ENCODE data around the gene C2orf42.
"Not testable (repeated sequence)": the region's sequence is repeated elsewhere in the genome, so short reads cannot be mapped to it uniquely, and the experiment has no call there.

The C2orf42 gene

GRCh38 chr2:70132244-70133126, 58.3 kb downstream of the C2orf42 start:
- peak overlapping the region; percentile 16 for H3K4me3 ChIP-seq (ENCODE audit: low read depth, low read length)
- no peak for TF ChIP-seq CTCF (IDR thresholded peaks at IDR 0.05; ENCODE audit: low read depth, low read length)
- peak; percentile 82 for DNase-seq (ENCODE audit: low read depth, low spot score)
- in situ Hi-C loops (cut with HindIII; ENCODE audit: low sequenced_read_pairs), result no loop called here

GRCh38 chr2:70131344-70132143, 59.3 kb downstream of the C2orf42 start:
- in situ Hi-C loops (cut with HindIII; ENCODE audit: low sequenced_read_pairs); H3K4me3 ChIP-seq (ENCODE audit: low read depth, low read length); DNase-seq (ENCODE audit: low read depth, low spot score): not testable (repeated sequence)

GRCh38 chr2:70128005-70128404, 62.8 kb downstream of the C2orf42 start:
- in situ Hi-C loops (cut with HindIII; ENCODE audit: low sequenced_read_pairs), result no loop called here

GRCh38 chr2:70126413-70126812, 64.4 kb downstream of the C2orf42 start:
- DNase-seq (ENCODE audit: low read depth, low spot score), result no peak
- in situ Hi-C loops (cut with HindIII; ENCODE audit: low sequenced_read_pairs), result no loop called here
- TF ChIP-seq CTCF (IDR thresholded peaks at IDR 0.05; ENCODE audit: low read depth, low read length), result no peak
- H3K4me3 ChIP-seq (ENCODE audit: low read depth, low read length), result no peak overlapping the region

More at GRCh38 chr2:70128005-70128404, 62.8 kb downstream of the C2orf42 start:
- TF ChIP-seq CTCF (IDR thresholded peaks at IDR 0.05; ENCODE audit: low read depth, low read length), result no peak
- DNase-seq (ENCODE audit: low read depth, low spot score), result no peak
- no peak overlapping the region for H3K4me3 ChIP-seq (ENCODE audit: low read depth, low read length)

- in situ Hi-C loops (cut with HindIII; ENCODE audit: low sequenced_read_pairs), result no loop called here
- no peak for DNase-seq (ENCODE audit: low read depth, low spot score)
- H3K4me3 ChIP-seq (ENCODE audit: low read depth, low read length), result peak overlapping the region; percentile 45
- TF ChIP-seq CTCF (IDR thresholded peaks at IDR 0.05; ENCODE audit: low read depth, low read length), result no peak
Observed at GRCh38 chr2:70125498-70125898, 65.3 kb downstream of the C2orf42 start.

- peak; percentile 62 for DNase-seq (ENCODE audit: low read depth, low spot score)
- in situ Hi-C loops (cut with HindIII; ENCODE audit: low sequenced_read_pairs), result no loop called here
- peak overlapping the region; percentile 45 for H3K4me3 ChIP-seq (ENCODE audit: low read depth, low read length)
- no peak for TF ChIP-seq CTCF (IDR thresholded peaks at IDR 0.05; ENCODE audit: low read depth, low read length)
Observed at GRCh38 chr2:70124983-70125480, 65.8 kb downstream of the C2orf42 start.

GRCh38 chr2:70123829-70124116, 67.0 kb downstream of the C2orf42 start:
- peak overlapping the region; percentile 45 for H3K4me3 ChIP-seq (ENCODE audit: low read depth, low read length)
- in situ Hi-C loops (cut with HindIII; ENCODE audit: low sequenced_read_pairs), result no loop called here
- no peak for DNase-seq (ENCODE audit: low read depth, low spot score)
- TF ChIP-seq CTCF (IDR thresholded peaks at IDR 0.05; ENCODE audit: low read depth, low read length), result no peak
